GM10266 (cell line): ENCODE measurements around the gene PTPRN2.

Experiments used
- DNase-seq: peaks from one replicate; pipeline ENCODE4 v3.0.0; 2012; ENCODE audit errors: extremely low spot score
- TF ChIP-seq, protein P1 (sequence below): IDR thresholded peaks from 2 replicates; pipeline ENCODE4 v1.5.1; 2012; ENCODE audit warnings: mild to moderate bottlenecking, low read depth; ENCODE audit not compliant: control insufficient read depth, insufficient read depth; ENCODE audit errors: missing control alignments

The PTPRN2 gene

DNA sequence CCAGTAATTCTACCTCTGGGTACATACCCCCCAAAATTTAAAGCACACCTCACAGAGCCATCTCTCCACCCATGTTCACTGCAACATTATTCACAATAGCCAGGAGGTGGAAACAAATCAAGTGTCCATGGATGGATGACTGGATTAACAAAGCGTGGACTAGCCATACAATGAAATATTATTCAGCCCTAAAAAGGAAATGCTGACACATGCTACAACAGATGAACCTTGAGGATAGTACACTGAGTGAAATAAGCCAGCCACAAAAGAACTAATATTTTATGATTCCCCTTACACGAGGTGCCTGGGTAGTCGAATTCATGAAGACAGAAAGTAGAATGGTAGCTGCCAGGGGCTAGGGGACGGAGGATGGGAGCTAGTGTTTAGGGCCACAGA is 31.1 kb upstream of the PTPRN2 start:
- no peak for DNase-seq
- TF ChIP-seq, protein P1, sequence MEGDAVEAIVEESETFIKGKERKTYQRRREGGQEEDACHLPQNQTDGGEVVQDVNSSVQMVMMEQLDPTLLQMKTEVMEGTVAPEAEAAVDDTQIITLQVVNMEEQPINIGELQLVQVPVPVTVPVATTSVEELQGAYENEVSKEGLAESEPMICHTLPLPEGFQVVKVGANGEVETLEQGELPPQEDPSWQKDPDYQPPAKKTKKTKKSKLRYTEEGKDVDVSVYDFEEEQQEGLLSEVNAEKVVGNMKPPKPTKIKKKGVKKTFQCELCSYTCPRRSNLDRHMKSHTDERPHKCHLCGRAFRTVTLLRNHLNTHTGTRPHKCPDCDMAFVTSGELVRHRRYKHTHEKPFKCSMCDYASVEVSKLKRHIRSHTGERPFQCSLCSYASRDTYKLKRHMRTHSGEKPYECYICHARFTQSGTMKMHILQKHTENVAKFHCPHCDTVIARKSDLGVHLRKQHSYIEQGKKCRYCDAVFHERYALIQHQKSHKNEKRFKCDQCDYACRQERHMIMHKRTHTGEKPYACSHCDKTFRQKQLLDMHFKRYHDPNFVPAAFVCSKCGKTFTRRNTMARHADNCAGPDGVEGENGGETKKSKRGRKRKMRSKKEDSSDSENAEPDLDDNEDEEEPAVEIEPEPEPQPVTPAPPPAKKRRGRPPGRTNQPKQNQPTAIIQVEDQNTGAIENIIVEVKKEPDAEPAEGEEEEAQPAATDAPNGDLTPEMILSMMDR = no peak

DNA sequence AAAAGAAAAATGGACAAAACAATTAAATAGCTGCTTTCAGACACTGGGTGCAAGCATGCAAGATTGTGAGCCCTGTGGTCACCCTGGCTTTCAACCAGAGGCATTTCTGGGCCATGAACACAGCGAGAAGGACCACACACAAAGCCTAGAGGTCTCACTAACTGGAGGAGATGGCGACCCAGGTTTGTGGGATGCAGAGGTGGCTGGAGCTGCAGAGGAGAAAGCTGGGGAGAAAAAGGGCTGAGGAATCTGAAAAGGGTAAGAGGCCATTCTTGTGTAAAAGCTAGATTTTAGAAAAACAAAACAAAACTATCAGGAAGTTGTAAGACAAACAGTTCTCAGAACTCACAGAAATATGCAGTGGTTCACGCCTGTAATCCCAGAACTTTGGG is 30.1 kb upstream of the PTPRN2 start:
- TF ChIP-seq, protein P1 = no peak
- no peak for DNase-seq

- no peak for DNase-seq
- TF ChIP-seq, protein P1 = no peak
Measured at GRCh38 chr7:158616050-158616449, 28.4 kb upstream of the PTPRN2 start.

- TF ChIP-seq, protein P1 = no peak
- DNase-seq = no peak
Measured at GRCh38 chr7:158614700-158615099, 27.1 kb upstream of the PTPRN2 start.

GRCh38 chr7:158613481-158613880 is 25.9 kb upstream of the PTPRN2 start:
- DNase-seq = peak; percentile 58
- TF ChIP-seq, protein P1 = no peak

DNA sequence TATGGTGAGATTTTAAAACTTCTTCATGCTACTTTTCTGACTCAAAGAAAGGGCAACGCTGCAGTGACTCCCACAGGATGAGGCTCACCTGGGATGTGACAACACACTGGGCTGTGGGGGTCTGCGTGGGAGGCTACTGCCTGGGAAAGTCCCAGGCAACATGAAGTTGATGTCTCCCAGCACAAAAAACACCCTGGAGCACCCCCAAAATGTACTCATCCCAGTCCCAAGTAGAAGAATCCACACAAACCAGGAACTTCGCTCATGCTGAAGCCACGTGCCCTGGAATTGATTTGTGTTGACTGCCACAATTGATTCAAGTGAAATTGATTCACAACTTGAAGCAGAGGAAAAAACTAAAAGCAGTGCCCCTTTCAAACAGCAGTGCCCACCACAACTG is 24.9 kb upstream of the PTPRN2 start:
- TF ChIP-seq, protein P1 = no peak
- DNase-seq = no peak

DNA sequence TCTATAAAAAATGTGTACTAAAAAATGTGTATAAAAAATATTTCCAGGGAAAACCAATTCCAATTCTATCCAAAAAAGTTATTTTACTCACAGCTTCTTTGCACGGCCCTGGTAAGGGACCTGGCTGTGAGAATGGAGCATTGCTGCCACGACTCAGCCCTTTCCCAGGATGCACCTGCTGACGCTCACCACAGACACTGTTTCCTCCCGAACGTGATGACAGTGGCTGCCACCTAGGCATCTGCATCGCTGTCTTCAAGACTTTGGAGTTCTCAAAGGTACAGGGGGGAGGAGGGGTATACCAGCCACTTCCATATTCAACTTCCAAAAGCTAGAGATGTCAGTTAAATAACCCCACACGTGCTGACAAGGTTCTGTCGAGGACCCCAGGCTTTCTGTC is 23.9 kb upstream of the PTPRN2 start:
- DNase-seq = no peak
- TF ChIP-seq, protein P1 = no peak
